Parathyroid adenoma (tissue), 2 donors: ENCODE results near the gene POLR1E.

Experiments
- H2AFZ ChIP-seq: fragments of 300-600 bp; sonication (generic); one replicate; pipeline ENCODE4 v1.7.0; 2017; ENCODE audit warnings: antibody characterized with exemption, mild to moderate bottlenecking
- H3K27ac ChIP-seq: fragments of 300-600 bp; sonication (generic); one replicate; pipeline ENCODE4 v1.7.0; 2017
- H3K27me3 ChIP-seq: fragments of 300-600 bp; sonication (generic); one replicate; pipeline ENCODE4 v1.7.0; 2017; ENCODE audit warnings: low read length; ENCODE audit not compliant: control insufficient read depth, insufficient read depth
- H3K36me3 ChIP-seq: fragments of 300-600 bp; sonication (generic); one replicate; pipeline ENCODE4 v1.7.0; 2017; ENCODE audit warnings: low read length; ENCODE audit not compliant: control insufficient read depth, insufficient read depth
- H3K4me1 ChIP-seq: fragments of 300-600 bp; sonication (generic); one replicate; pipeline ENCODE4 v1.7.0; 2017; ENCODE audit warnings: control low read depth
- H3K4me2 ChIP-seq: fragments of 300-600 bp; sonication (generic); one replicate; pipeline ENCODE4 v1.7.0; 2017; ENCODE audit warnings: low read length
- H3K4me3 ChIP-seq: fragments of 300-600 bp; sonication (generic); one replicate; pipeline ENCODE4 v1.7.0; 2017; ENCODE audit warnings: low read depth, low read length
- H3K79me2 ChIP-seq: fragments of 300-600 bp; sonication (generic); one replicate; pipeline ENCODE4 v1.7.0; 2017; ENCODE audit warnings: control low read depth
- H3K9ac ChIP-seq: fragments of 300-600 bp; sonication (generic); one replicate; pipeline ENCODE4 v1.7.0; 2017; ENCODE audit warnings: mild to moderate bottlenecking
- H3K9me3 ChIP-seq: fragments of 300-600 bp; sonication (generic); one replicate; pipeline ENCODE4 v1.7.0; 2017; ENCODE audit warnings: low read length; ENCODE audit not compliant: control insufficient read depth
- CTCF ChIP-seq: fragments of 300-600 bp; sonication (generic); IDR thresholded peaks from one replicate; pipeline ENCODE4 v1.7.0; 2017; ENCODE audit warnings: antibody characterized with exemption, mild to moderate bottlenecking
- donor health status: primary hyperparathyroidism.

The POLR1E gene

DNA sequence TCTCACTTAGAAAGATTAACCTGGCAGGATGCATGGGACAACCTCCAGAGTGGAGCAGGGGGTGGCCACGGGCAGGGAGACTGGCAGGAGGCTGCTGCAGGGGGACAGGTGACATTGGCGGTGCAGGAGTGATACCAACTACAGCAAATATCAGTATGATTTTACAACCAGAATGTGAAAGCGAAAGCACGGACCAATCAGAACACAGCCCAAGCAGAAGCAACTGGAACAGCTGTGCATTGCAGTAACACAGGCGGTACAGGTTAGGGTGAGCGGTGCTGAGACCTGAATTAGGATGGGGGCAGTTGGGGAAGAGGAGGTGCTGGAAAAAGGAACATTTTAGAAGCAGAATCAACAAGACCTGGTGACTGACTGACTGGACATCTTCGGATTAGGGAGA lies 29.3 kb downstream of the POLR1E start:
- H3K36me3 ChIP-seq = no peaks in the 10 kb centered on the region
- no peaks in the 10 kb centered on the region for H3K4me1 ChIP-seq
- H2AFZ ChIP-seq = no peak overlapping the region

DNA sequence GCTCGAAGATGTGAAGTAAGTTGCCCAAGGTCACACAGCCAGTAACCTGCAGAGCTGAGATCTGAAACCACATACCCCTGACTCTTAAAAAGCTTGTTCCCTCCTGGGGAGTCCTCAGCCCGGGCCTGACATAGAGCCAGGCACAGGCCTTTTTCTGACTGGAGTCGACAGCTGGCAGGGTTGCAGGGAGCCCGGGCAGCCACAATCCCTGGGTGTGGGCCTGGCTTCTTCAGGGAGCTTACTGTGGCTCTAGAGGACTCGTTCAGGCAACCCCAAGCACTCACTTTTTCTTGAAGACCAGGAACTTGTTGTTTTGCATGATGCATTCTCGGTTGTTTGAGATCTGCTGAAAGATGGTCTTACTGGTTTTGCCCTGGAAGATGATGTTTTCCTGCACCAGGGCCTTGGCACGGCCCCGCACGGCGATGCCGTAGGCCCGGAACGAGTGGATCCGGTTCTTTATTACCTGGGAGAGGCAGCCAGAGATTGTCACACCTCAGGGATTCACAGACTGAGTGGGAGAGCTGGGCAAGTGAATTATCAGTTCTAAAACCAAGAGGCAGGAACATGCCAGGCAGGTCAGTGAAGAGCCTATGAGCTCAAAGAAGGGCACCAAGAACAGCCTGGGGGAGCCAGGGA lies 30.0 kb downstream of the POLR1E start:
- Histone ChIP-seq H3K9ac (no peak overlapping the region), H3K27ac (no peak overlapping the region), H3K9me3 (no peaks in the 10 kb centered on the region), H2AFZ (no peak overlapping the region), H3K79me2 (no peaks in the 10 kb centered on the region), H3K4me3 (no peak overlapping the region), H3K4me2 (no peak overlapping the region), H3K4me1 (no peaks in the 10 kb centered on the region), H3K36me3 (no peaks in the 10 kb centered on the region), H3K27me3 (no peaks in the 10 kb centered on the region)
- no peak for TF ChIP-seq CTCF

More for the DNA sequence above, 29.3 kb downstream of the POLR1E start:
- TF ChIP-seq CTCF = no peak
- H3K4me2 ChIP-seq = no peak overlapping the region
- no peaks in the 10 kb centered on the region for H3K9me3 ChIP-seq
- H3K27ac ChIP-seq = no peak overlapping the region
- H3K27me3 ChIP-seq = no peaks in the 10 kb centered on the region
- H3K9ac ChIP-seq = no peak overlapping the region
- no peak overlapping the region for H3K4me3 ChIP-seq
- H3K79me2 ChIP-seq = no peaks in the 10 kb centered on the region

DNA sequence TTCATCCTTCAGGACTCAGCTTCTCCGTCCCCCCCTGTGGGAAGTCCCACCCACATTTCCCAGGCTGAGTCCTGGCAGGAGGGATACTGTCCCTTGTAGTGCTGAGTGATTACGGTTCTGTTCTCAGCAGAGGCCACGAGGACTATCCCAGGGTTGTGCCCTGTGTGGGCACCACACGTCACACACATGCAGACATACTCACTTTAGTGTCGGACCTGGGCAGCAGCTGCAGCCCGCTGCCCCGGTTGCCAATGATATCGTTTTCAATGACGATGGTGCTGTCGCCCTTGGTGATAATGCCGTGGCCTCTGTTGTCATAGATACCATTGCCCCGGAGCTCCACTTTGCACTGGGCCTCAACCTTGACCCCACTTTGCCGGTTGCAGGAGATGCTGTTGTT lies 32.2 kb downstream of the POLR1E start:
- H3K9ac ChIP-seq = no peak overlapping the region
- no peak overlapping the region for H3K4me2 ChIP-seq
- H2AFZ ChIP-seq = no peak overlapping the region
- H3K9me3 ChIP-seq = no peaks in the 10 kb centered on the region
- H3K27me3 ChIP-seq = no peaks in the 10 kb centered on the region
- H3K79me2 ChIP-seq = no peaks in the 10 kb centered on the region
- TF ChIP-seq CTCF = no peak
- H3K4me3 ChIP-seq = no peak overlapping the region
- H3K27ac ChIP-seq = no peak overlapping the region
- no peaks in the 10 kb centered on the region for H3K36me3 ChIP-seq
- no peaks in the 10 kb centered on the region for H3K4me1 ChIP-seq

GRCh38 chr9:37520641-37521040 lies 34.9 kb downstream of the POLR1E start:
- no peaks in the 10 kb centered on the region for H3K9me3 ChIP-seq
- H3K36me3 ChIP-seq = no peaks in the 10 kb centered on the region

More at GRCh38 chr9:37520641-37521040, 34.9 kb downstream of the POLR1E start:
- Histone ChIP-seq H3K9ac (no peak overlapping the region), H3K27me3 (no peaks in the 10 kb centered on the region), H3K4me3 (no peak overlapping the region), H3K27ac (no peak overlapping the region), H2AFZ (no peak overlapping the region), H3K79me2 (no peaks in the 10 kb centered on the region), H3K4me2 (no peak overlapping the region), H3K4me1 (no peaks in the 10 kb centered on the region)
- TF ChIP-seq CTCF = no peak
